Measurements from ENCODE around the gene NOS3. TPM values are rescaled to one million over a fixed set of nuclear protein-coding genes. Genes with fewer than 3 reads are reported as not detected.

The NOS3 gene
- total RNA-seq, 1 donor from 2014 or later, result 7.4 TPM

- Mint-ChIP-seq H3K4me1 (peaks cover 58% of the 10 kb centered on the region), H3K36me3 (ENCODE audit: low read depth) (no peaks in the 10 kb centered on the region), H3K4me3 (peak overlapping the region; percentile 79), H3K9me3 (no peaks in the 10 kb centered on the region), H3K27me3 (ENCODE audit: low read depth) (peaks cover 23% of the 10 kb centered on the region), H3K27ac (ENCODE audit: unreplicated experiment) (no peak overlapping the region)
- no peak for DNase-seq (ENCODE audit: low read depth, low spot score)
- TF ChIP-seq CTCF (conservative IDR thresholded peaks at IDR 0.05), result no peak
These were observed 26.1 kb downstream of the NOS3 start for GRCh38 chr7:151016942-151017341.

- no peak for TF ChIP-seq CTCF (conservative IDR thresholded peaks at IDR 0.05)
- Mint-ChIP-seq H3K4me1 (peaks cover 53% of the 10 kb centered on the region), H3K4me3 (peak overlapping the region; percentile 79), H3K27ac (ENCODE audit: unreplicated experiment) (no peak overlapping the region), H3K9me3 (no peaks in the 10 kb centered on the region), H3K27me3 (ENCODE audit: low read depth) (peaks cover 22% of the 10 kb centered on the region), H3K36me3 (ENCODE audit: low read depth) (no peaks in the 10 kb centered on the region)
- no peak for DNase-seq (ENCODE audit: low read depth, low spot score)
These were observed 26.6 kb downstream of the NOS3 start for GRCh38 chr7:151017370-151017952.

- TF ChIP-seq CTCF (conservative IDR thresholded peaks at IDR 0.05), result peak; percentile 94
- Mint-ChIP-seq H3K9me3 (no peaks in the 10 kb centered on the region), H3K36me3 (ENCODE audit: low read depth) (no peaks in the 10 kb centered on the region), H3K27ac (ENCODE audit: unreplicated experiment) (peak overlapping the region; percentile 81), H3K27me3 (ENCODE audit: low read depth) (peaks cover 16% of the 10 kb centered on the region), H3K4me3 (peak overlapping the region; percentile 79), H3K4me1 (peaks cover 48% of the 10 kb centered on the region)
- peak; percentile 97 for DNase-seq (ENCODE audit: low read depth, low spot score)
These were observed 27.2 kb downstream of the NOS3 start for GRCh38 chr7:151017953-151018420.

- TF ChIP-seq CTCF (conservative IDR thresholded peaks at IDR 0.05), result no peak
- Mint-ChIP-seq H3K36me3 (ENCODE audit: low read depth) (no peaks in the 10 kb centered on the region), H3K27me3 (ENCODE audit: low read depth) (peaks cover 16% of the 10 kb centered on the region), H3K4me1 (peaks cover 48% of the 10 kb centered on the region), H3K9me3 (no peaks in the 10 kb centered on the region), H3K27ac (ENCODE audit: unreplicated experiment) (peak overlapping the region; percentile 81), H3K4me3 (peak overlapping the region; percentile 79)
- no peak for DNase-seq (ENCODE audit: low read depth, low spot score)
These were observed 27.8 kb downstream of the NOS3 start for GRCh38 chr7:151018421-151019129.

GRCh38 chr7:151019130-151019447 is 28.3 kb downstream of the NOS3 start:
- peaks cover 16% of the 10 kb centered on the region for H3K27me3 Mint-ChIP-seq (ENCODE audit: low read depth)
- no peak overlapping the region for H3K27ac Mint-ChIP-seq (ENCODE audit: unreplicated experiment)
- H3K4me3 Mint-ChIP-seq, result peak overlapping the region; percentile 82
- H3K9me3 Mint-ChIP-seq, result no peaks in the 10 kb centered on the region
- H3K36me3 Mint-ChIP-seq (ENCODE audit: low read depth), result no peaks in the 10 kb centered on the region
- TF ChIP-seq CTCF (conservative IDR thresholded peaks at IDR 0.05), result no peak
- DNase-seq (ENCODE audit: low read depth, low spot score), result no peak
- peaks cover 47% of the 10 kb centered on the region for H3K4me1 Mint-ChIP-seq
